K562 (cell line): Measurements from ENCODE around the gene MRPL54. TPM values are rescaled to one million over a fixed set of nuclear protein-coding genes. Genes with fewer than 3 reads are reported as not detected.

Experiments used
- ATF1 ChIP-seq, 2 experiments: fragments of 450-650 bp in 1 of 2; IDR thresholded peaks; 2 replicates each; pipeline ENCODE4 v1.6.1; 2016; ENCODE audit warnings: missing compliant biosample characterization in 1 of 2, missing genetic modification characterization in 1 of 2
- CGGBP1 ChIP-seq: fragments of 250-450 bp; sonication (Bioruptor Pico); IDR thresholded peaks from 2 replicates; pipeline ENCODE4 v1.9.0; 2021; ENCODE audit warnings: mild to moderate bottlenecking
- CREB3 ChIP-seq: fragments of 450-650 bp; conservative IDR thresholded peaks from 2 replicates; pipeline ENCODE4 v1.6.1; 2016; ENCODE audit warnings: missing genetic modification characterization, low read depth, mild to moderate bottlenecking, missing compliant biosample characterization, moderate library complexity
- E2F8 ChIP-seq: fragments of 450-650 bp; IDR thresholded peaks from 2 replicates; pipeline ENCODE4 v1.7.1; 2018; ENCODE audit warnings: mild to moderate bottlenecking, low read depth; ENCODE audit not compliant: partially characterized antibody
- EGR1 ChIP-seq: fragments of 450-650 bp; conservative IDR thresholded peaks from 2 replicates; pipeline ENCODE4 v1.6.1; 2017; ENCODE audit warnings: mild to moderate bottlenecking
- ELK3 ChIP-seq: fragments of 450-650 bp; formaldehyde crosslinking; IDR thresholded peaks from 2 replicates; pipeline ENCODE4 v1.4.0; 2020; ENCODE audit warnings: mild to moderate bottlenecking
- ESRRA ChIP-seq: fragments of 450-650 bp; IDR thresholded peaks from 2 replicates; pipeline ENCODE4 v1.6.1; 2014; ENCODE audit warnings: low read depth, mild to moderate bottlenecking, moderate library complexity, borderline replicate concordance
- HMGN3 ChIP-seq: IDR thresholded peaks from 2 replicates; pipeline ENCODE4 v1.6.1; 2011; ENCODE audit warnings: borderline replicate concordance, low read depth, mild to moderate bottlenecking, mixed read lengths, low read length; ENCODE audit not compliant: insufficient read length; ENCODE audit errors: extremely low read depth
- JUND ChIP-seq, 2 experiments: IDR thresholded peaks; 2 replicates in 1 of 2; 3 replicates in 1 of 2; pipeline ENCODE4 v1.6.1; 2011; ENCODE audit warnings: borderline replicate concordance in 2 of 2, low read depth in 2 of 2, low read length in 2 of 2, improper control_type of control experiment in 1 of 2, missing biosample characterization in 1 of 2, missing genetic modification characterization in 1 of 2, missing genetic modification reagents in 1 of 2
- KLF1 ChIP-seq: fragments of 450-650 bp; IDR thresholded peaks from 2 replicates; pipeline ENCODE4 v1.6.1; 2016; ENCODE audit warnings: missing genetic modification characterization, missing compliant biosample characterization
- MEF2D ChIP-seq: conservative IDR thresholded peaks from 2 replicates; pipeline ENCODE4 v1.6.1; 2016; ENCODE audit warnings: low read depth, missing genetic modification characterization, missing compliant biosample characterization
- NR2C1 ChIP-seq, 2 experiments: fragments of 450-650 bp; IDR thresholded peaks; 2 replicates each; pipeline ENCODE4 v1.6.1; 2017; ENCODE audit warnings: mild to moderate bottlenecking in 2 of 2, antibody characterized with exemption in 1 of 2, inconsistent platforms in 1 of 2, missing compliant biosample characterization in 1 of 2, missing genetic modification characterization in 1 of 2
- POLR3A ChIP-seq: IDR thresholded peaks from 2 replicates; pipeline ENCODE4 v1.6.1; 2011; ENCODE audit warnings: borderline replicate concordance, mild to moderate bottlenecking, moderate library complexity; ENCODE audit not compliant: insufficient read length, insufficient read depth; ENCODE audit errors: extremely low read depth
- TEAD2 ChIP-seq: fragments of 450-650 bp; IDR thresholded peaks from 2 replicates; pipeline ENCODE4 v1.6.1; 2016; ENCODE audit warnings: missing genetic modification characterization, control low read depth, missing compliant biosample characterization
- ZFP36 ChIP-seq: fragments of 150-350 bp; IDR thresholded peaks from 2 replicates; pipeline ENCODE4 v1.6.1; 2018; ENCODE audit warnings: low read length, low read depth; ENCODE audit not compliant: partially characterized antibody
- ZNF639 ChIP-seq, 2 experiments: fragments of 200-800 bp in 1 of 2; sonication (Bioruptor generic) in 1 of 2; sonication (generic) in 1 of 2; formaldehyde crosslinking in 1 of 2; IDR thresholded peaks in 1 of 2; conservative IDR thresholded peaks in 1 of 2; 2 replicates each; pipeline versions ENCODE4 v1.5.0 to v1.6.1; 2016 to 2020; ENCODE audit warnings: missing compliant biosample characterization in 1 of 2, missing genetic modification characterization in 1 of 2, missing genetic modification reagents in 1 of 2
- ZNF76 ChIP-seq: fragments of 250-450 bp; sonication (Bioruptor Pico); IDR thresholded peaks from 2 replicates; pipeline ENCODE4 v1.4.0; 2020; ENCODE audit warnings: mild to moderate bottlenecking, moderate library complexity, borderline replicate concordance
- polyA plus RNA-seq, 8 experiments: library from polyadenylated mRNA; depleted of rRNA in 4 of 8; stranded (reverse) in 5 of 8; unstranded in 3 of 8; fragments of >200 nt; fragmentation: Nextera tagmentation in 2 of 8; fragmentation: Illumina TruSeq in 1 of 8; extraction: Ambion mirVana in 2 of 8; extraction: Trizol in 1 of 8; gene quantifications; 2 replicates each; pipeline versions ENCODE4 v1.2.1 to v1.2.3, GENCODE V29; 2011 to 2014; ENCODE audit warnings: inconsistent platforms in 1 of 8, missing spikeins in 1 of 8
- total RNA-seq, 7 experiments: library from RNA; depleted of rRNA in 6 of 7; stranded (reverse); fragments of >200 nt in 6 of 7; fragmentation: Illumina TruSeq in 2 of 7; extraction: Trizol in 2 of 7; gene quantifications; 2 replicates each; pipeline versions ENCODE4 v1.2.1 to v1.2.3, GENCODE V29; 2011 to 2021; ENCODE audit warnings: low replicate concordance in 1 of 7

MRPL54 gene
- total and polyA plus RNA-seq, 9 of the 15 experiments (the other 6 are each of a cell fraction or from before 2014, with no cell fraction given), result 3.5 to 120 (median 56.9) TPM

- TF ChIP-seq CREB3 (tag), result no peak
- no peak for TF ChIP-seq CGGBP1
- TF ChIP-seq KLF1, result 0 out of 2 replicates have a peak, but pooled peaks have one; percentile 21
- peak; percentile 27 for TF ChIP-seq ZFP36
- no peak for TF ChIP-seq TEAD2 (tag)
- peak; percentile 83 for TF ChIP-seq E2F8
- TF ChIP-seq ATF1 (CRISPR knock-in tag; IDR thresholded peaks at IDR 0.05), result peak; percentile 35; the same call in 1 of the 2 replicates
- TF ChIP-seq ATF1 (tag; IDR thresholded peaks at IDR 0.05), result peak; percentile 98
- TF ChIP-seq ZNF639 (CRISPR knock-in tag; conservative IDR thresholded peaks at IDR 0.05 in 1 of 2, IDR thresholded peaks at IDR 0.05 in 1 of 2), result peak in 1 of 2 experiments; percentile 0; a peak in 1 of 4 replicates
- TF ChIP-seq MEF2D (tag), result 0 out of 2 replicates have a peak, but pooled peaks have one; percentile 18
- peak; percentile 70 for TF ChIP-seq ESRRA
- TF ChIP-seq HMGN3, result peak; percentile 60
- TF ChIP-seq POLR3A, result no peak
- TF ChIP-seq JUND (IDR thresholded peaks at IDR 0.05; ENCODE audit: borderline replicate concordance, low read depth, low read length), result peak; percentile 84
- peak; percentile 64; the same call in 1 of the 3 replicates for TF ChIP-seq JUND (tag; IDR thresholded peaks at IDR 0.05; ENCODE audit: borderline replicate concordance, low read depth, low read length)
- peak; percentile 65; the same call in 1 of the 2 replicates for TF ChIP-seq EGR1
- no peak for TF ChIP-seq ZNF76 (CRISPR knock-in tag)
- no peak for TF ChIP-seq ELK3 (CRISPR knock-in tag)
- TF ChIP-seq NR2C1 (IDR thresholded peaks at IDR 0.05), result peak; percentile 76
- TF ChIP-seq NR2C1 (tag; IDR thresholded peaks at IDR 0.05), result peak; percentile 87
Observed at GRCh38 chr19:3762501-3763459, at the start of gene MRPL54 (continued).
